ENCODE data around the gene SSBP1. TPM values are rescaled to one million over a fixed set of nuclear protein-coding genes. Genes with fewer than 3 reads are reported as not detected.

The SSBP1 gene
- total RNA-seq, 1 donor from 2014 or later = 74.4 TPM

DNA sequence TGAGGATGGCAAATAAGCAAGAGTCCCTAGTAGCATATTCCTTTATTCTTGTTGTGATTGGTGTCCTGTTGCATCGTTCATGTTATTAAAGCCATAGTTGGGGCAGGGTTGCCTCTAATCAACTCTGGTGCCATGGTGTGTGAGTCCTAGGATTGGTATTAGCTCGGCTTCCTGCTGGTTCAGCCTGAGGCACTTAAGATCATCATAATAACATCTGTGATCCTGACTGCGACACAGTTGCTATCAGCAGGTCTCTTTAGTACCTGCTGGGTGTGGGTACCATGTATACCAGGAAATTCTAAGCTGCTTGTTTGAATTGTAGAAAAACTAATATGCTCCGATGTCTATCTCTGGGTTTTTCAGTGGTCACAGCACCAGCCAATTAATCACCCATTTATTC is 28.4 kb upstream of the SSBP1 start:
- Histone ChIP-seq H3K27ac (no peak overlapping the region), H3K4me1 (no peaks in the 10 kb centered on the region), H3K27me3 (no peaks in the 10 kb centered on the region), H3K9me3 (no peaks in the 10 kb centered on the region), H3K4me3 (no peak overlapping the region), H3K36me3 (no peaks in the 10 kb centered on the region)
- TF ChIP-seq, protein P1, sequence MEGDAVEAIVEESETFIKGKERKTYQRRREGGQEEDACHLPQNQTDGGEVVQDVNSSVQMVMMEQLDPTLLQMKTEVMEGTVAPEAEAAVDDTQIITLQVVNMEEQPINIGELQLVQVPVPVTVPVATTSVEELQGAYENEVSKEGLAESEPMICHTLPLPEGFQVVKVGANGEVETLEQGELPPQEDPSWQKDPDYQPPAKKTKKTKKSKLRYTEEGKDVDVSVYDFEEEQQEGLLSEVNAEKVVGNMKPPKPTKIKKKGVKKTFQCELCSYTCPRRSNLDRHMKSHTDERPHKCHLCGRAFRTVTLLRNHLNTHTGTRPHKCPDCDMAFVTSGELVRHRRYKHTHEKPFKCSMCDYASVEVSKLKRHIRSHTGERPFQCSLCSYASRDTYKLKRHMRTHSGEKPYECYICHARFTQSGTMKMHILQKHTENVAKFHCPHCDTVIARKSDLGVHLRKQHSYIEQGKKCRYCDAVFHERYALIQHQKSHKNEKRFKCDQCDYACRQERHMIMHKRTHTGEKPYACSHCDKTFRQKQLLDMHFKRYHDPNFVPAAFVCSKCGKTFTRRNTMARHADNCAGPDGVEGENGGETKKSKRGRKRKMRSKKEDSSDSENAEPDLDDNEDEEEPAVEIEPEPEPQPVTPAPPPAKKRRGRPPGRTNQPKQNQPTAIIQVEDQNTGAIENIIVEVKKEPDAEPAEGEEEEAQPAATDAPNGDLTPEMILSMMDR (IDR thresholded peaks at IDR 0.05) = no peak
- TF ChIP-seq POLR2A (IDR thresholded peaks at IDR 0.05) (no peak), POLR2AphosphoS5 (IDR thresholded peaks at IDR 0.05; ENCODE audit: insufficient read depth in 1 of 2, low read depth in 1 of 2) (no peak)
- no peak for DNase-seq (ENCODE audit: extremely low spot score in 2 of 2)
- intact Hi-C loops (cut with DNase I) = no loop called here

DNA sequence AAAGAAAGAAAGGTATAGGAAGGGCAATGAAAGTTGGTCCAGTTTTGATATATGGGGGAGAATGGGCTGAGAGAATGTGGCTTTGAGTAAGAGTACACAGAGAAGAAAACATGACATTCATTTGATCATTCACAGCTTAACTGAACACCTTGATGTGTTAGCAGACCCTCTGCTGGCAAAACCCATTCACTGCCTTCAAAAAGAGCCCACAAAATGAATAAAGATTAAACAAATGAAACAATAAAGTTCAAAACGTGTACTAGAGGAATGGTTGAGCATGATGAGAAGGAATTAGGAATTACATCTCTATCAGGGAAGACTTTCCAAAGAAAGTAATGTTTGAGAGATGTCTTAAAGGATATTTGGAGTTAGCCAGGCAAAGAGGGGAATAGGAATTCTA is 27.9 kb upstream of the SSBP1 start:
- H3K27me3 ChIP-seq = no peaks in the 10 kb centered on the region
- H3K9me3 ChIP-seq = no peaks in the 10 kb centered on the region
- H3K36me3 ChIP-seq = no peaks in the 10 kb centered on the region
- no peak overlapping the region for H3K27ac ChIP-seq
- H3K4me1 ChIP-seq = no peaks in the 10 kb centered on the region
- no peak for DNase-seq (ENCODE audit: extremely low spot score in 2 of 2)
- no peak overlapping the region for H3K4me3 ChIP-seq
- TF ChIP-seq, protein P1 (IDR thresholded peaks at IDR 0.05) = no peak
- TF ChIP-seq POLR2AphosphoS5 (IDR thresholded peaks at IDR 0.05; ENCODE audit: insufficient read depth in 1 of 2, low read depth in 1 of 2) (no peak), POLR2A (IDR thresholded peaks at IDR 0.05) (no peak)
- intact Hi-C loops (cut with DNase I) = no loop called here

DNA sequence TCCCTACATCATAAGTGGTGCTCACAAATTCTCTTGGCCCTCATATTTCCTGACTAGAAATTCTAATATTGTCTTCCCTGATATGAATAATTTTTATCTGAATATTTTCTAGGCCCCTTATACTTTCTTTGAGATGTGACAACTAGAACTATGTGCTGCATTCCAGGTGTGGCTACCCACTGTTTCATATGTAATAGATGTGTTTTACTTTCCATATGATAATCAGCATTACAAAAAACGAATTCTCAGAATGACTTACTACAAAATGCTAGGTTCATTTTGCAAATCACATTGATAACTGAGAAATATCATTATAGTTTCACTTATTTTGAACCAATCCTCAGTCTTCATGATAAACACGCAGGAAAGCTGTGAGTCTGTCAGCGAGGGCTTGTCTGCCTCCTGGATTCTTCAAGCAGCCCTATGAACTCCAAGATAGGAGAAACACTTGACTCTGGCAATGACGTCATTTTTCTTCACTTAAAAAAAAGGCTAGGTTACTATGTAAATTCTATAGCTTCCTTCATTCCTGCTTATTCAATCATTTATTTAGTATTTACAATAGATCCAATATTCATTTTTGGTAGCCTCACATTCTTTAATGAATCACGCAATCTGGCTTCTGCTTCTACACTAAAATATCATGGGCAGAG is 25.4 kb upstream of the SSBP1 start:
- Histone ChIP-seq H3K4me1 (no peaks in the 10 kb centered on the region), H3K27ac (no peak overlapping the region), H3K4me3 (no peak overlapping the region), H3K36me3 (no peaks in the 10 kb centered on the region), H3K27me3 (no peaks in the 10 kb centered on the region), H3K9me3 (no peaks in the 10 kb centered on the region)
- intact Hi-C loops (cut with DNase I) = no loop called here
- no peak for DNase-seq (ENCODE audit: extremely low spot score in 2 of 2)
- no peak for TF ChIP-seq POLR2A (IDR thresholded peaks at IDR 0.05)
- TF ChIP-seq POLR2AphosphoS5 (IDR thresholded peaks at IDR 0.05; ENCODE audit: insufficient read depth in 1 of 2, low read depth in 1 of 2) = no peak
- TF ChIP-seq, protein P1 (IDR thresholded peaks at IDR 0.05) = no peak

DNA sequence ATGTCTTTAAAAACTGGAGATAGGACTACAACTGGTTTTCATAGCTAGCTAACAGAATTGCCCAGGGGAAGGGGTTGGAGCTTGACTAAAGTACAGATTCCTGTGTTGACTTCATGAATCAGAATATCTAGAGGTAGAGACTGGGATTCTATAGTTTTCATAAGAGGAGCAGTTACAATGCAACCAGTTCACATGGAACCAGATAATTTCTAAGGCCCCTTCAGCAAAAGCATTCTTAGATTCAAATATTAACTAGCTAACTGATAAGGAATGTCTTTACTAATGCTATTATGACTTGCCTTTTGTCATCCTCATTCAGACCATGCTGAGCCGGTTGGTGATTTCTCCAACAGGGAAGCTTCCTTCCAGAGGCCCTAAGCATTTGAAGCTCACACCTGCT is 24.3 kb upstream of the SSBP1 start:
- intact Hi-C loops (cut with DNase I) = no loop called here

DNA sequence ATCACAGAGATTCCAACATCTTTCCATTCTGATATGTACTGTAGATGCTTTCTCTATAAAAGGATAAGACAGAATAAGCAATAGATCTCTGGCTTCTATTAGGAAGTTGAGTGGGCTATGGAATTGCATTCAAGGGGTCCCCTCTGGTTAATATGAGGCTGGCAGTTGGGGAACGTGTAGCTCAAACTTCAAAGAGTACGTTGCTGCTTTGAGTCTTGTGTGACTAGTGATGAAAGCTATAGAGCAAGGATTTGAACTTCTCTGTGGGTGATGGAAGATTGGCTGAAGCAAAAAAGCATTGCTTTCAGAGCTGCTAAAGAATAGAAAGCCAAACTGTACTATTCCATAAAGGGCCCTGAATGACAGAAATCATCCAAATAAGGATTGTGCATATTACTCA is 23.6 kb upstream of the SSBP1 start:
- no peak overlapping the region for H3K27ac ChIP-seq
- intact Hi-C loops (cut with DNase I) = no loop called here
- no peak for DNase-seq (ENCODE audit: extremely low spot score in 2 of 2)
- H3K4me3 ChIP-seq = no peak overlapping the region
- H3K27me3 ChIP-seq = no peaks in the 10 kb centered on the region
- no peaks in the 10 kb centered on the region for H3K36me3 ChIP-seq
- H3K4me1 ChIP-seq = no peaks in the 10 kb centered on the region
- no peaks in the 10 kb centered on the region for H3K9me3 ChIP-seq
- no peak for TF ChIP-seq POLR2AphosphoS5 (IDR thresholded peaks at IDR 0.05; ENCODE audit: insufficient read depth in 1 of 2, low read depth in 1 of 2)
- no peak for TF ChIP-seq POLR2A (IDR thresholded peaks at IDR 0.05)
- TF ChIP-seq, protein P1 (IDR thresholded peaks at IDR 0.05) = no peak

More for the DNA sequence above, 24.3 kb upstream of the SSBP1 start:
- no peak for TF ChIP-seq POLR2A (IDR thresholded peaks at IDR 0.05)
- no peak for TF ChIP-seq POLR2AphosphoS5 (IDR thresholded peaks at IDR 0.05; ENCODE audit: insufficient read depth in 1 of 2, low read depth in 1 of 2)
- TF ChIP-seq, protein P1 (IDR thresholded peaks at IDR 0.05) = no peak
- DNase-seq (ENCODE audit: extremely low spot score in 2 of 2) = no peak
- Histone ChIP-seq H3K36me3 (no peaks in the 10 kb centered on the region), H3K4me3 (no peak overlapping the region), H3K9me3 (no peaks in the 10 kb centered on the region), H3K27ac (no peak overlapping the region), H3K4me1 (no peaks in the 10 kb centered on the region), H3K27me3 (no peaks in the 10 kb centered on the region)
